ENCODE results near the gene PCDHGA10.
"Not testable (repeated sequence)": the region's sequence is repeated elsewhere in the genome, so short reads cannot be mapped to it uniquely, and the experiment has no call there.

PCDHGA10 gene

GRCh38 chr5:141393267-141393666, 19.5 kb upstream of the PCDHGA10 start:
- DNase-seq: no peak

- not testable (repeated sequence) for DNase-seq
Measured at GRCh38 chr5:141394401-141395187, 18.2 kb upstream of the PCDHGA10 start.

DNA sequence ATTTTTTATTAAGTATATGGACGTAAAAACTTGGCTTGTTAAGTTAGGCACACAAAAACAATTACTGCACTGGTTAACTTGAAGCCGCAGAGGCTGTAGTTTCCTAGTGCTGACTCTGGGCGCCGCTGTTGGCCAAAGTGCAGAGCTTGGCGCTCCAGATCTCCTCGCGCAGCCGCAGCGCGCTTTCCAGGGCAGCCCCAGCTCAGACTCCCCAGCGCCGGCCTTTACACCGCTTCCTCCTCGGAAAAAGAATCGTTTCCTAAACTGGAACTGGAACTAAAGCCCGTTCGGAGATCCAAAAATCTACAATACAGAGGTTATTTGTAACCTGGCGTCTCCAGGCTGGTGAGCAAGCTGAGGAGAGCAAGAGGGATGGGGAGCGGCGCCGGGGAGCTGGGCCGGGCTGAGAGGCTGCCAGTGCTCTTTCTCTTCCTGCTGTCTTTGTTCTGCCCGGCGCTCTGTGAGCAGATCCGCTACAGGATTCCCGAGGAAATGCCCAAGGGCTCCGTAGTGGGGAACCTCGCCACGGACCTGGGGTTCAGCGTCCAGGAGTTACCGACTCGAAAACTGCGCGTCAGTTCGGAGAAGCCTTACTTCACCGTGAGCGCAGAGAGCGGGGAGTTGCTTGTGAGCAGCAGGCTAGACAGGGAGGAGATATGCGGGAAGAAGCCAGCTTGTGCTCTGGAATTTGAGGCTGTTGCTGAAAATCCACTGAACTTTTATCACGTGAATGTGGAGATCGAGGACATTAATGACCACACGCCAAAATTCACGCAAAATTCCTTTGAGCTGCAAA, 14.8 kb upstream of the PCDHGA10 start, which contains the start of gene PCDHGB5:
TSS of gene PCDHGB5 (plus strand) at position 192 of the 796 bp plus-strand sequence. CDS start at position 373, 181 bp downstream.
- peak; percentile 6 for DNase-seq

- DNase-seq: no peak
Measured at GRCh38 chr5:141398608-141399007, 14.2 kb upstream of the PCDHGA10 start.

GRCh38 chr5:141399555-141400258, 13.1 kb upstream of the PCDHGA10 start:
- DNase-seq: no peak

DNA sequence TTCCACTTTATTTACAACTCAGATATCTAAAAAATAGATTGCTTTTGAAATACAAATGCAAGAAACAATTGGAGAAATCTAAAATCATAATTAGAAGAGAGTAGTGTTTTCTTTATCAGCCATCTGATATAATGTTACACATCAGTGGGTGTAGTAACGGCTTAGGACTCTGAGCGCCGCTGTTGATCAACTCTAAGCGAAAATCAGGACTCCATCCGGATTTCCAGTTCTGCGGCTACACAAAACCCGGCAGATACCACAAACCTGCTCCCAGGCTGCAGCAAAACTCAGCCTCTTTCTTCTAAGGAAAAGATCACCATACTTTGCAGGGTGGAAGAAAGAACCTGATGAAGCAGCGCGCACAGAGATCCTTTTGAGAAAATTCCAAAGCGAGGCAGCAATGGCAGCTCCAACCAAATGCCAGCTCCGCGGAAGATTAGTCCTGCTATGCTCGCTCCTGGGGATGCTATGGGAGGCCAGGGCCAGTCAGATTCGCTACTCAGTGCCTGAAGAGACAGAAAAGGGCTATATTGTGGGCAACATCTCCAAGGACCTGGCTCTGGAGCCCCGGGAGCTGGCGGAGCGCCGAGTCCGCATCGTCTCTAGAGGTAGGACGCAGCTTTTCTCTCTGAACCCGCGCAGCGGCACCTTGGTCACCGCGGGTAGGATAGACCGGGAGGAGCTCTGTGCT, 10.1 kb upstream of the PCDHGA10 start, which contains the start of gene PCDHGA9:
TSS of gene PCDHGA9 (plus strand) at position 226 of the 691 bp plus-strand sequence. CDS start at position 401, 175 bp downstream.
- no peak for DNase-seq

- DNase-seq: no peak
Measured at GRCh38 chr5:141403387-141403786, 9.4 kb upstream of the PCDHGA10 start.

- DNase-seq: peak; percentile 8
Measured at GRCh38 chr5:141407790-141408505, 4.8 kb upstream of the PCDHGA10 start, which contains the start of gene PCDHGB6. TSS of gene PCDHGB6 (plus strand) at chr5:141408021. CDS start at chr5:141408203, 182 bp downstream.

GRCh38 chr5:141409598-141410306, 3.0 kb upstream of the PCDHGA10 start:
- no peak for DNase-seq

DNA sequence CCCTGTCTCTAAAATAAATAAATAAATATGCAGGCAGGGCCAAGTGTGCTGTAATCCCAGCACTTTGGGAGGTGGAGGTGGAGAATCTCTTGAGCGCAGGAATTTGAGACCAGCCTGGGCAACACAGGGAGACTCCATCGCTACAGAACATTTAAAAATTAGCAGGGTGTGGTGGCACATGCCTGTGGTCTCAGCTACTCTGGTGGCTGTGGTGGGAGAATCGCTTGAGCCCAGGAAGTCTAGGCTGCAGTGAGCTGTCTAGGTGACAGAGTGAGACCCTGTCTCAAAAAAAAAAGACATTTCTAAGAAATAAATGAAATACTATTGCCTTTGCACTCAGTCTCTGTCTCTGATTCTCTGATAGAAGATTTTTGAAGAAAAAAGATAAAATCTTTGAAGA, 1.2 kb upstream of the PCDHGA10 start:
- no peak for DNase-seq

GRCh38 chr5:141413540-141414069, 818 bp downstream of the PCDHGA10 start:
- no peak for DNase-seq

DNA sequence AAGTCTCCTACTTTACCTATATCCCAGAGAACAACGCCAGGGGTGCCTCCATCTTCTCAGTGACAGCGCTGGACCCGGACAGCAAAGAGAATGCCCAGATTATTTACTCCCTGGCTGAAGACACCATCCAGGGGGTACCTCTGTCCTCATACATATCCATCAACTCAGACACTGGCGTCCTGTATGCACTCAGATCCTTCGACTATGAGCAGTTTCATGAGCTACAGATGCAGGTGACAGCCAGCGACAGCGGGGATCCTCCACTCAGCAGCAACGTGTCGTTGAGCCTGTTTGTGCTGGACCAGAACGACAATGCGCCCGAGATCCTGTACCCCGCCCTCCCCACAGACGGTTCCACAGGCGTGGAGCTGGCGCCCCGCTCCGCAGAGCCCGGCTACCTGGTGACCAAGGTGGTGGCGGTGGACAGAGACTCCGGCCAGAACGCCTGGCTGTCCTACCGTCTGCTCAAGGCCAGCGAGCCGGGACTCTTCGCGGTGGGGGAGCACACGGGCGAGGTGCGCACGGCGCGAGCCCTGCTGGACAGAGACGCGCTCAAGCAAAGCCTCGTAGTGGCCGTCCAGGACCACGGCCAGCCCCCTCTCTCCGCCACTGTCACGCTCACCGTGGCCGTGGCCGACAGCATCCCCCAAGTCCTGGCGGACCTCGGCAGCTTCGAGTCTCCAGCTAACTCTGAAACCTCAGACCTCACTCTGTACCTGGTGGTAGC, 1.9 kb downstream of the PCDHGA10 start:
- not testable (repeated sequence) for DNase-seq

DNA sequence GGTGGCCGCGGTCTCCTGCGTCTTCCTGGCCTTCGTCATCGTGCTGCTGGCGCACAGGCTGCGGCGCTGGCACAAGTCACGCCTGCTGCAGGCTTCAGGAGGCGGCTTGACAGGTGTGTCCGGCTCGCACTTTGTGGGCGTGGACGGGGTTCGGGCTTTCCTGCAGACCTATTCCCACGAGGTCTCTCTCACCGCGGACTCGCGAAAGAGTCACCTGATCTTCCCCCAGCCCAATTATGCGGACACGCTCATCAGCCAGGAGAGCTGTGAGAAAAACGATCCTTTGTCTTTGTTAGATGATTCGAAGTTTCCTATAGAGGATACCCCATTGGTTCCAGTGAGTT, 2.5 kb downstream of the PCDHGA10 start:
- DNase-seq: not testable (repeated sequence)

GRCh38 chr5:141417494-141418172, 4.8 kb downstream of the PCDHGA10 start, which contains the start of gene PCDHGB7:
TSS of gene PCDHGB7 (plus strand) at chr5:141417677. CDS start at chr5:141417860, 183 bp downstream.
- DNase-seq: peak; percentile 30

GRCh38 chr5:141419074-141419880, 6.5 kb downstream of the PCDHGA10 start:
- no peak for DNase-seq

GRCh38 chr5:141420855-141421488, 8.2 kb downstream of the PCDHGA10 start, which contains the start of gene PCDHGA11:
TSS of gene PCDHGA11 (plus strand) at chr5:141421051. CDS start at chr5:141421228, 177 bp downstream.
- peak; percentile 15 for DNase-seq

GRCh38 chr5:141421489-141421855, 8.7 kb downstream of the PCDHGA10 start:
- no peak for DNase-seq

Data from stimulated activated naive CD4-positive, alpha-beta T cell treated with Interleukin-2 at 50 U/mL for 16 hours (primary cell).